ENCODE measurements around the gene SLC39A7. TPM values are rescaled to one million over a fixed set of nuclear protein-coding genes. Genes with fewer than 3 reads are reported as not detected.
A peak's percentile ranks its signal among the peaks of the same experiment; 100 is the strongest.

The SLC39A7 gene
- total and polyA plus RNA-seq, 2 of the 13 experiments (the other 11 are each of a cell fraction or from before 2014, with no cell fraction given): 142 to 229 TPM

DNA sequence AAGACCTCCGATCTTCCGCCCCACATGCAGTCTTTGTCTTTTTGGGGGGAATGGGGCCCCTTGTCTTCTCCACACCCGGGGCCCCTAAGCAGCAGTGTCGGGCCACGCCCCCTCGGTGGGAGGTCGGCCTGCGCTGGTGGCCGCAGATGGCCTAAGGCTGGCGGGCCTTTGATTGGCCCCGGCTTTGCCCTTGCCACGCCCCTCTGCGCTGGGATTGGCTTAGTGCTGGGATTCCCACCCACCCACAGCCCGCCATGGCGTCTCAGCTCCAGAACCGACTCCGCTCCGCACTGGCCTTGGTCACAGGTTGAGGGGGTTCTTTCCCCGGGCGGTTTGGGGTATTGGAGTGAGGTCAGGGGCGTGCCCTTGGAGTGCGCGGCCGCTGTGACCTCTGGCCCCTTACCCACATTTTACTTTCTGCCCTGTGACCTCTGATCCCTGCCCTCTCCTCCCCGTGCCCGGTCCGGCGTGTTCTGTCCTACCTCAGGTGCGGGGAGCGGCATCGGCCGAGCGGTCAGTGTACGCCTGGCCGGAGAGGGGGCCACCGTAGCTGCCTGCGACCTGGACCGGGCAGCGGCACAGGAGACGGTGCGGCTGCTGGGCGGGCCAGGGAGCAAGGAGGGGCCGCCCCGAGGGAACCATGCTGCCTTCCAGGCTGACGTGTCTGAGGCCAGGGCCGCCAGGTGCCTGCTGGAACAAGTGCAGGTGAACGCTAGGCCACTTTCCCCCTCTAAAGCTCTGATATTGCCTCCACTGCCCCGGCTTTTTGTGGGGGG lies 3.9 kb downstream of the SLC39A7 start, which contains the start of gene HSD17B8 (continued):
- TF ChIP-seq SMARCC2 (IDR thresholded peaks at IDR 0.05) (no peak), SALL2 (CRISPR knock-in tag; IDR thresholded peaks at IDR 0.05) (peak; percentile 89), ZNF44 (CRISPR knock-in tag; IDR thresholded peaks at IDR 0.05) (no peak), PHF21A (CRISPR knock-in tag; IDR thresholded peaks at IDR 0.05) (peak; percentile 37; the same call in 1 of the 2 replicates), ZNF225 (CRISPR knock-in tag; IDR thresholded peaks at IDR 0.05) (0 out of 2 replicates have a peak, but pooled peaks have one; percentile 78), KDM6A (CRISPR knock-in tag; IDR thresholded peaks at IDR 0.05; ENCODE audit: low read depth) (no peak), ZSCAN21 (CRISPR knock-in tag; IDR thresholded peaks at IDR 0.05; ENCODE audit: borderline replicate concordance) (peak; percentile 95), FOSL1 (CRISPR knock-in tag; IDR thresholded peaks at IDR 0.05; ENCODE audit: borderline replicate concordance) (0 out of 2 replicates have a peak, but pooled peaks have one; percentile 18), FOXK2 (IDR thresholded peaks at IDR 0.05) (no peak), ZFP37 (CRISPR knock-in tag; IDR thresholded peaks at IDR 0.05; ENCODE audit: borderline replicate concordance) (peak; percentile 85; the same call in 1 of the 2 replicates), KLF11 (CRISPR knock-in tag; IDR thresholded peaks at IDR 0.05) (peak; percentile 58; the same call in 1 of the 2 replicates), ZBTB42 (CRISPR knock-in tag; IDR thresholded peaks at IDR 0.05) (no peak), ELF1 (CRISPR knock-in tag; IDR thresholded peaks at IDR 0.05) (0 out of 2 replicates have a peak, but pooled peaks have one; percentile 33), ZMYM4 (CRISPR knock-in tag; IDR thresholded peaks at IDR 0.05) (peak; percentile 63; the same call in 1 of the 2 replicates), TGIF2 (CRISPR knock-in tag; IDR thresholded peaks at IDR 0.05) (0 out of 2 replicates have a peak, but pooled peaks have one; percentile 65), ZNF230 (CRISPR knock-in tag; IDR thresholded peaks at IDR 0.05) (peak; percentile 71), ZNF589 (CRISPR knock-in tag; conservative IDR thresholded peaks at IDR 0.05) (no peak), SP5 (CRISPR knock-in tag; IDR thresholded peaks at IDR 0.05; ENCODE audit: borderline replicate concordance, low read depth) (peak; percentile 88)
- TF ChIP-seq, protein P1, sequence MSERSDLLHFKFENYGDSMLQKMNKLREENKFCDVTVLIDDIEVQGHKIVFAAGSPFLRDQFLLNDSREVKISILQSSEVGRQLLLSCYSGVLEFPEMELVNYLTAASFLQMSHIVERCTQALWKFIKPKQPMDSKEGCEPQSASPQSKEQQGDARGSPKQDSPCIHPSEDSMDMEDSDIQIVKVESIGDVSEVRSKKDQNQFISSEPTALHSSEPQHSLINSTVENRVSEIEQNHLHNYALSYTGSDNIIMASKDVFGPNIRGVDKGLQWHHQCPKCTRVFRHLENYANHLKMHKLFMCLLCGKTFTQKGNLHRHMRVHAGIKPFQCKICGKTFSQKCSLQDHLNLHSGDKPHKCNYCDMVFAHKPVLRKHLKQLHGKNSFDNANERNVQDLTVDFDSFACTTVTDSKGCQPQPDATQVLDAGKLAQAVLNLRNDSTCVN (CRISPR knock-in tag; IDR thresholded peaks at IDR 0.05; ENCODE audit: borderline replicate concordance): no peak; the same call in 1 of the 2 replicates
- TF ChIP-seq, protein P2, sequence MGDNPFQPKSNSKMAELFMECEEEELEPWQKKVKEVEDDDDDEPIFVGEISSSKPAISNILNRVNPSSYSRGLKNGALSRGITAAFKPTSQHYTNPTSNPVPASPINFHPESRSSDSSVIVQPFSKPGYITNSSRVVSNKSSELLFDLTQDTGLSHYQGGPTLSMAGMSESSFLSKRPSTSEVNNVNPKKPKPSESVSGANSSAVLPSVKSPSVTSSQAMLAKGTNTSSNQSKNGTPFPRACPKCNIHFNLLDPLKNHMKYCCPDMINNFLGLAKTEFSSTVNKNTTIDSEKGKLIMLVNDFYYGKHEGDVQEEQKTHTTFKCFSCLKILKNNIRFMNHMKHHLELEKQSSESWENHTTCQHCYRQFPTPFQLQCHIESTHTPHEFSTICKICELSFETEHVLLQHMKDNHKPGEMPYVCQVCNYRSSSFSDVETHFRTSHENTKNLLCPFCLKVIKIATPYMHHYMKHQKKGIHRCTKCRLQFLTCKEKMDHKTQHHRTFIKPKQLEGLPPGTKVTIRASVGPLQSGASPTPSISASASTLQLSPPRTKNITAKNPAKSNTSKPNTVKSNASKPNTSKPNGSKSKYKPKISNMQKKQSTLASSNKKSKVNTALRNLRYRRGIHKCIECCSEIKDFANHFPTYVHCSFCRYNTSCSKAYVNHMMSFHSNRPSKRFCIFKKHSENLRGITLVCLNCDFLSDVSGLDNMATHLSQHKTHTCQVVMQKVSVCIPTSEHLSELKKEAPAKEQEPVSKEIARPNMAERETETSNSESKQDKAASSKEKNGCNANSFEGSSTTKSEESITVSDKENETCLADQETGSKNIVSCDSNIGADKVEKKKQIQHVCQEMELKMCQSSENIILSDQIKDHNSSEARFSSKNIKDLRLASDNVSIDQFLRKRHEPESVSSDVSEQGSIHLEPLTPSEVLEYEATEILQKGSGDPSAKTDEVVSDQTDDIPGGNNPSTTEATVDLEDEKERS (CRISPR knock-in tag; IDR thresholded peaks at IDR 0.05): no peak
- TF ChIP-seq, protein P3, sequence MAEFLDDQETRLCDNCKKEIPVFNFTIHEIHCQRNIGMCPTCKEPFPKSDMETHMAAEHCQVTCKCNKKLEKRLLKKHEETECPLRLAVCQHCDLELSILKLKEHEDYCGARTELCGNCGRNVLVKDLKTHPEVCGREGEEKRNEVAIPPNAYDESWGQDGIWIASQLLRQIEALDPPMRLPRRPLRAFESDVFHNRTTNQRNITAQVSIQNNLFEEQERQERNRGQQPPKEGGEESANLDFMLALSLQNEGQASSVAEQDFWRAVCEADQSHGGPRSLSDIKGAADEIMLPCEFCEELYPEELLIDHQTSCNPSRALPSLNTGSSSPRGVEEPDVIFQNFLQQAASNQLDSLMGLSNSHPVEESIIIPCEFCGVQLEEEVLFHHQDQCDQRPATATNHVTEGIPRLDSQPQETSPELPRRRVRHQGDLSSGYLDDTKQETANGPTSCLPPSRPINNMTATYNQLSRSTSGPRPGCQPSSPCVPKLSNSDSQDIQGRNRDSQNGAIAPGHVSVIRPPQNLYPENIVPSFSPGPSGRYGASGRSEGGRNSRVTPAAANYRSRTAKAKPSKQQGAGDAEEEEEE (CRISPR knock-in tag; IDR thresholded peaks at IDR 0.05; ENCODE audit: borderline replicate concordance): no peak
- TF ChIP-seq, protein P4, sequence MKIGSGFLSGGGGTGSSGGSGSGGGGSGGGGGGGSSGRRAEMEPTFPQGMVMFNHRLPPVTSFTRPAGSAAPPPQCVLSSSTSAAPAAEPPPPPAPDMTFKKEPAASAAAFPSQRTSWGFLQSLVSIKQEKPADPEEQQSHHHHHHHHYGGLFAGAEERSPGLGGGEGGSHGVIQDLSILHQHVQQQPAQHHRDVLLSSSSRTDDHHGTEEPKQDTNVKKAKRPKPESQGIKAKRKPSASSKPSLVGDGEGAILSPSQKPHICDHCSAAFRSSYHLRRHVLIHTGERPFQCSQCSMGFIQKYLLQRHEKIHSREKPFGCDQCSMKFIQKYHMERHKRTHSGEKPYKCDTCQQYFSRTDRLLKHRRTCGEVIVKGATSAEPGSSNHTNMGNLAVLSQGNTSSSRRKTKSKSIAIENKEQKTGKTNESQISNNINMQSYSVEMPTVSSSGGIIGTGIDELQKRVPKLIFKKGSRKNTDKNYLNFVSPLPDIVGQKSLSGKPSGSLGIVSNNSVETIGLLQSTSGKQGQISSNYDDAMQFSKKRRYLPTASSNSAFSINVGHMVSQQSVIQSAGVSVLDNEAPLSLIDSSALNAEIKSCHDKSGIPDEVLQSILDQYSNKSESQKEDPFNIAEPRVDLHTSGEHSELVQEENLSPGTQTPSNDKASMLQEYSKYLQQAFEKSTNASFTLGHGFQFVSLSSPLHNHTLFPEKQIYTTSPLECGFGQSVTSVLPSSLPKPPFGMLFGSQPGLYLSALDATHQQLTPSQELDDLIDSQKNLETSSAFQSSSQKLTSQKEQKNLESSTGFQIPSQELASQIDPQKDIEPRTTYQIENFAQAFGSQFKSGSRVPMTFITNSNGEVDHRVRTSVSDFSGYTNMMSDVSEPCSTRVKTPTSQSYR (CRISPR knock-in tag; IDR thresholded peaks at IDR 0.05; ENCODE audit: borderline replicate concordance): no peak
